ENCODE results near the gene TTLL11.
"Not testable (repeated sequence)": the region's sequence is repeated elsewhere in the genome, so short reads cannot be mapped to it uniquely, and the experiment has no call there.

TTLL11 gene

DNA sequence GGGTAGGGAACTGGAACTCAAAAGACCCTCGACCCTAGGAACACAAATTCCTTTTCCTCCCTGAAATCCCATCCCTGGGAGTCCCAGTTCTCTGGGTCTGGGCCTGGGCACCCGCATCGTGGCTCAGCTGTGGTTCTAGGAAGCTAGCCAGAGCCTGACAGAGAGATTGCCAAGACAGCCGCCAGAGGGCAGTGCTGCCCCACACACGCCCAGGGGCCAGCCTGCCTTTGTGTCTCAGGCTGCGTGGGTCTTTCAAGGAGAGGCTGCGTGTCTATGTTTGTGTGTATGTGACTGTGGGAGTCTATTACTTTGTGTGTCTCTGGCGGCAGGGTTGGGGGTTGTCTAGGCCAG lies 32.0 kb upstream of the TTLL11 start:
- DNase-seq (ENCODE audit: low read depth in 2 of 2): peak; percentile 23 to 30

GRCh38 chr9:122124528-122124927 lies 31.4 kb upstream of the TTLL11 start:
- no peak for DNase-seq (ENCODE audit: low read depth in 2 of 2)

- DNase-seq (ENCODE audit: low read depth in 2 of 2): no peak
Observed at GRCh38 chr9:122124048-122124447, 30.9 kb upstream of the TTLL11 start.

DNA sequence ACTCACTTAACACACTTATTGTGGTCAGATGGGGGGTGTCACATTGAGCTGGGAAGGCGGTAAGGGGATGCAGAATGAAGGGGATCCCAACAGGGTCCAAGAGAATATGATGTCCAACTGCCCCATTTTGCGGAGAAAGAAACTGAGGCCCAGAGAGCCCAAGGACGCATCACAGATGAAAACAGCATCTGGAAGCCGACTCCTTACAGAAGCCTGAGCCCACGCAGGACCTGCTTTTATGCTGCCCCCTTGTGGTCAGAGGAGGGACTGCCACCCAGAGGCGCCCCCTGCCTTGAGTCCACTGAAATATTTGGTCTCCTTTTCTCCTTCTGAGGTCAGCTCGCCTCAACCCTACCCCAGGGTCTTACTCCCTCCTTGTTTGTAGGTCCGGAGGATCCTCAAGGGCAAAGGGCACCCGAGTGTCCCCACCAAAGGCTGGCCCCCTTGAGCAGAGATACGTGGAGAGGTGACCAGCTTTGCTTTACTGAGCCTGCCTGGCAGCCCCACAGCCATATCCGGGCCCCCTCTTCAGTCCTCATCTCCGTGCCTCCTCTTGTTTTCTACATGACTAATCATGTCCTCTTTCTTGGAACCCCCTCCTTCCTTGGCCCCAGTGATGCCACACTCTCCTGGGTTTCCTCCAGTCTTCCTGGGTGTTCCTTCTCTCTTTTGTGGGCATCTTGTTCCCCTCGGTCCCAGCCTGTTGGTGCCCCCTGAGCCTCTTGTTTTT lies 30.0 kb upstream of the TTLL11 start:
- peak in 1 of 2 experiments; percentile 20 for DNase-seq (ENCODE audit: low read depth in 2 of 2)

- no peak for DNase-seq (ENCODE audit: low read depth in 2 of 2)
Observed at GRCh38 chr9:122122468-122122867, 29.4 kb upstream of the TTLL11 start.

DNA sequence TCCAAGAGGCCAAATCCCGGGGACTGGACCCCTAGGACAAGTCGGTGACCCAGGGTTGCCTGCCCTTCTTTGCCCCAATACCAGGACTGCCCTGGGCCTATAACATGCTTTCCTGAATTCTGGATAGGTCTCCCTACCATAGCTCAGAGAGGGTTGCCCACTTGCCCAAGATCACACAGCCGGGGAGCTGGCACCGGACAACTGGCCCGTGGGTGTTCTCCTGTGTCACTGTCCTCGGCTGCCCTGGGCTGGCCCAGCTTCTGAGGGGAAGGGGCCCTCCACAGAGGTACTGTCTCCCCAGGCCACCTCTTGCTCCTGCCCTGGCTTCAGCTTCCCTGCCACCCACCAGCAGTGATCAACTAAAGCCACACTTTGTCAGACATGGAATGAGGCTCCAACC lies 28.8 kb upstream of the TTLL11 start:
- DNase-seq (ENCODE audit: low read depth in 2 of 2): no peak

- no peak for DNase-seq (ENCODE audit: low read depth in 2 of 2)
Observed at GRCh38 chr9:122121391-122121790, 28.3 kb upstream of the TTLL11 start.

GRCh38 chr9:122120316-122121071 lies 27.4 kb upstream of the TTLL11 start:
- no peak for DNase-seq (ENCODE audit: low read depth in 2 of 2)

DNA sequence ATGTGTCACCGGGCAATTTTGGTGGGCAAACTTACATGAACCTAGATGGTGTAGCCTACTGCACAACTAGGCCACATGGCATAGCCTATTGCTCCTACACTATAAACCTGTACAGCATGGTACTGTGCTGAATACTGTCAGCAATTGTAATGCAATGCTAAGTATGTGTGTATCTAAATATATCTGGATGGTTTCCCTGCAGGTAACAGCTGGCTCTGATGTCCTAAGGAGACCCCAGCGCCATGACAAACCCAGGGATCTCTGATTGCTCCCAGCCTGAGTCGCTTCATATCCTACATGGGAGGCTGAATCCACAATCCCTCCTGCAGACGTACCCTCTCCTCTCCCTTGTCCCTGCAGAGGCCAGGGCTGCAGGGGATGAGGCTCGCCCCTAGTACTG lies 26.6 kb upstream of the TTLL11 start:
- DNase-seq (ENCODE audit: low read depth in 2 of 2): no peak

- DNase-seq (ENCODE audit: low read depth in 2 of 2): no peak
Observed at GRCh38 chr9:122119166-122119521, 26.0 kb upstream of the TTLL11 start.

DNA sequence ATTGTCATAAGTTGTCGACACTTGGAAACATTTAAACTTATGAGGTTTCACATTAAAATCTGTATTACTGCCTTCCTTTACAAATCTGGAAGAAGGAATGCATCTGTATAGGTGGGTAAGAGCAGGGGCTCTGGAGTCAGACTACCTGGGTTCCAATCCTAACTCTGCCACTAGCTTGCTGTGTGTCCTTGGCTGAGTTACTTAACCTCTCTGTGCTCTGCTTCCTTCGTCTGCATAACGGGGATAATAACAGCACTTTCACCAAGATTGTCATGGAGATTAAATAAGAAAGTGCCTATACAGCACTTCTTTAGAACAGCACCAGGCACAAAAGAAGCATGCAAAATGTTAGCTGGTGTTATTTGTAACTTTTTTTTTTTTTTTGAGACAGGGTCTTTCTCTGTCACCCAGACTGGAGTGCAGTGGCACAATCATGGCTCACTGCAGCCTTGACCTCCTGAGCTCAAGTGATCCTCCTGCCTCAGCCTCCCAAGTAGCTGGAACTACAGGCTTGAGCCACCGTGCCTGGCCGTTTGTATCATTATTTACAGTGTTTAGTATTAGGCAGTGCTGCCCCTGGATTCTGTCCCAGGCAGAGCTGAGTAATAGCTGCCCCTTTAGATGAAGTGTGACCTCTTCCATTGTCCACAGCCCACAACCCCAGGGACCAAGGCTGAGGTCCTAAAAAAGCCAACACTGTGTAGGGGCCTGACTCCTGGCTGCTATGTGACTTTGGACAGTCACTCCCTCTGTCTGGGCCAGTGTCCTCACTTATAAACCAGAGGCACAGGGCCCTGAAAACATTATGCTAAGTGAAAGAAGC lies 25.4 kb upstream of the TTLL11 start:
- DNase-seq (ENCODE audit: low read depth in 2 of 2): no peak

DNA sequence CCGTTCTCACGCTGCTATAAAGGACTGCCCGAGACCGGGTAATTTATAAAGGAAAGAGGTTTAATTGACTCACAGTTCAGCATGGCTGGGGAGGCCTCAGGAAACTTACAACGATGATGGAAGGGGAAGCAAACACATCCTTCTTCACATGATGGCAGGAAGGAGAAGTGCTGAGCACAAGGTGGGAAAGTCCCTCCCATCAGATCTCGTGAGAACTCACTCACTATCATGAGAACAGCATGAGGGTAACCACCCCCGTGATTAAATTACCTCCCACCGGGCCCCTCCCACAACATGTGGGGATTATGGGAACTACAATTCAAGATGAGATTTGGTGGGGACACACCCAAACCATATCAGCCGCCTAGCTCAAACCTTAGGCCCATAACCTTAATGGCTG lies 24.1 kb upstream of the TTLL11 start:
- DNase-seq (ENCODE audit: low read depth in 2 of 2): not testable (repeated sequence)

- DNase-seq (ENCODE audit: low read depth in 2 of 2): no peak
Observed at GRCh38 chr9:122116448-122117173, 23.5 kb upstream of the TTLL11 start.

GRCh38 chr9:122116040-122116439 lies 22.9 kb upstream of the TTLL11 start:
- DNase-seq (ENCODE audit: low read depth in 2 of 2): no peak

DNA sequence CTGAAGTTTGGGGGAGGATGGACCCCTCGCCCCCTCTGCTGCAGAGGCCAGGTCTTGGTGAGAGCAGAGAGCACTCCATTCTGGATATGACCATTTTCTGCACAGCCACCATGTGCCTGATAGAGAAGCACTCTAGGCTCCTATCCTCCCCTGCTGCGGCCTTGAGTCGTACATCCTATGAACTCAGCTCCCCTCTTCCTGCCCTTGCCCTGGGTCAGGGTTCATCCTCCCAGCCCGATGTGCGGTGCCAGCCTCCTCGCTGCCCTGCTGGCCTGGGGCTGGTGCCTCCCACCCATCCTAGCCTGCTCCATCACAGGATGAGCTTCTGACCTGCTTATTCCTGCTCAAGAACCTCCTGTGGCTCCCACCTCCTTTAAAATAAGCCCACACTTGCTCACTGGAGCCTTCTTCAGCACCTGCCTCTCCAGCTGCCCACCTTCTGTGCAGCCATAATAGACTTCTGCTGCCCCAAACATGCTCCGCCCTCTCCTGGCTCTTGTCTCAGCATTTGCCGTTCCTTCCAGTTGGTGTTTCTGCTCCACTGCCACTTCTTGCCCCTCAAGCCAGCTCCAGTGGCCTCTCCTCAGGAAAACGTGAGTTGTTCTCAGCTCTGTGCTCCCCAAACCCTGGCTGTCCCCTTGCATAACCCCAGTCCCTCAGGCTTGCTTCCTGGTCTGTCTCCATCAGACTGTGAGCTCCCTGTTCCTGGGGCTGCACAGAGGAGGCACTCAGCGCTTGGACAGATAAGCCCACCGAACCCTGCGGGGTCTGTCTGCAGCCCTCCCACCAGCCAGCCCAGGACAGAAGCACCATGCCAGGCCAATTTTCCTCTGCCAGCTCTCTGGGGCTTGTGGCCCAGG lies 22.3 kb upstream of the TTLL11 start:
- DNase-seq (ENCODE audit: low read depth in 2 of 2): no peak

DNA sequence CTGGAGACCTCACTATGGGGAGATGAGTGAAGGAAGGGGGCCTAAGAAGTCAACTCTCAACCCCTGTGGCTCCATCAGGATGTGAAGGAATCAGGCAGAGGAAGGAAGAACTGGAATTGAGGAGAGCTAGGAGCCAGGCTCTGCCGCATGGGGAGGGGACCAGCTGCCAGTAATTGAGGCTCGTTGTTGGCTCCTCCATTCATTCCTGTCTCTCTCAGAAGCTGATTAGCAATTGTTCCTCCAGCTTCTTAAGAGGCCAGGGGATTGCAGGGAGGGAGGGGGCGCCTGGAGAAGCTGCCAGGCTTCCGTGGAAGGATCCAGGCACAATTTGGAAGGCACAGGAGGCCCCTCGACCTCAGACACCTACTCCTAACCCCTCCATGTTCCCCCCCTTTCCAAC lies 20.5 kb upstream of the TTLL11 start:
- no peak for DNase-seq (ENCODE audit: low read depth in 2 of 2)

DNA sequence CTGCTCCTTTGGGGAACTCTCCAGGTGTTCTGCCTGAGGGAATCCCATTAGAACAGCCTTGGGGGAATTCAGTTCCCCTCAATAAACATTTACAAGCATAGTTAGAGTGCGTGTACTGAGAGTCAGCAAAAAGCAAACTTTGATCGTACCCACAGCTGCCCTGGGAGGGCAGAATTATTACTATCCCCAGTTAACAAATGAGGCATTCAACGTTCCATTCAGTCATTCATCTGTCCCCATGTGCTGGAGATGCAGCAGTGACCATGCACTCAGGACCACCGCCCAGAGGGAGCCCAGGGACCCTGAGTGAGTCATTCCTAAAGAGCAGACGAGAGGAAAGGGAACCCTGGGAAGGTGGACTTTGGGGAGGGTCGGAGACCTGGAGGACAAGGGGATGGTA lies 19.1 kb upstream of the TTLL11 start:
- no peak for DNase-seq (ENCODE audit: low read depth in 2 of 2)

GRCh38 chr9:122111413-122112085 lies 18.4 kb upstream of the TTLL11 start:
- no peak for DNase-seq (ENCODE audit: low read depth in 2 of 2)

GRCh38 chr9:122110100-122110833 lies 17.2 kb upstream of the TTLL11 start:
- no peak for DNase-seq (ENCODE audit: low read depth in 2 of 2)

Data from fibroblast of skin of left biceps (primary cell).